Activated CD4-positive, alpha-beta T cell treated with anti-CD3 and anti-CD28 coated beads, Interleukin-2, amount 50 U/mL, for 4 hours (primary cell): ENCODE data around the gene GHR.

ENCODE experiments used
- DNase-seq, 2 experiments: peaks; one replicate each; pipeline ENCODE4 v3.0.0-alpha.2; 2020

GHR gene

GRCh38 chr5:42612750-42613366, 189.6 kb downstream of the GHR start:
- no peak for DNase-seq

GRCh38 chr5:42614509-42614908, 191.3 kb downstream of the GHR start:
- DNase-seq: no peak

GRCh38 chr5:42620579-42621216, 197.5 kb downstream of the GHR start:
- DNase-seq: no peak

- DNase-seq: no peak
Observed at GRCh38 chr5:42621242-42621641, 198.0 kb downstream of the GHR start.

GRCh38 chr5:42621662-42622061, 198.4 kb downstream of the GHR start:
- no peak for DNase-seq

- DNase-seq: no peak
Observed at GRCh38 chr5:42624912-42625311, 201.7 kb downstream of the GHR start.

GRCh38 chr5:42626462-42626861, 203.2 kb downstream of the GHR start:
- no peak for DNase-seq

- DNase-seq: no peak
Observed at GRCh38 chr5:42628821-42629220, 205.6 kb downstream of the GHR start.

GRCh38 chr5:42629284-42629683, 206.0 kb downstream of the GHR start:
- DNase-seq: no peak

GRCh38 chr5:42631241-42631640, 208.0 kb downstream of the GHR start:
- no peak for DNase-seq

- DNase-seq: no peak
Observed at GRCh38 chr5:42632354-42632900, 209.2 kb downstream of the GHR start.

- no peak for DNase-seq
Observed at GRCh38 chr5:42634575-42634974, 211.3 kb downstream of the GHR start.

- no peak for DNase-seq
Observed at GRCh38 chr5:42636425-42636824, 213.2 kb downstream of the GHR start.

GRCh38 chr5:42636946-42637345, 213.7 kb downstream of the GHR start:
- DNase-seq: no peak

GRCh38 chr5:42638972-42639371, 215.7 kb downstream of the GHR start:
- DNase-seq: no peak

GRCh38 chr5:42640835-42641234, 217.6 kb downstream of the GHR start:
- no peak for DNase-seq

GRCh38 chr5:42641336-42642005, 218.2 kb downstream of the GHR start:
- DNase-seq: no peak

- no peak for DNase-seq
Observed at GRCh38 chr5:42642006-42642405, 218.8 kb downstream of the GHR start.

- DNase-seq: no peak
Observed at GRCh38 chr5:42643360-42643759, 220.1 kb downstream of the GHR start.

- DNase-seq: no peak
Observed at GRCh38 chr5:42645138-42645537, 221.9 kb downstream of the GHR start.

GRCh38 chr5:42648036-42648435, 224.8 kb downstream of the GHR start:
- no peak for DNase-seq

- DNase-seq: no peak
Observed at GRCh38 chr5:42648915-42649314, 225.7 kb downstream of the GHR start.

GRCh38 chr5:42650084-42650483, 226.8 kb downstream of the GHR start:
- DNase-seq: no peak

GRCh38 chr5:42653705-42654104, 230.5 kb downstream of the GHR start:
- no peak for DNase-seq
